GM18526 (cell line): ENCODE results near the gene METTL23.

Experiments
- POLR2A ChIP-seq: IDR thresholded peaks from 3 replicates; pipeline ENCODE4 v1.6.1; 2011; ENCODE audit not compliant: insufficient read length; ENCODE audit errors: extremely low read depth

The METTL23 gene

GRCh38 chr17:76704805-76705204 is 21.8 kb upstream of the METTL23 start:
- no peak for TF ChIP-seq POLR2A

- no peak for TF ChIP-seq POLR2A
These were observed 19.8 kb upstream of the METTL23 start for GRCh38 chr17:76706817-76707216.

- TF ChIP-seq POLR2A, result no peak
These were observed 18.4 kb upstream of the METTL23 start for GRCh38 chr17:76707985-76708807.

GRCh38 chr17:76709077-76709950 is 17.3 kb upstream of the METTL23 start:
- TF ChIP-seq POLR2A, result no peak

GRCh38 chr17:76710863-76711611 is 15.6 kb upstream of the METTL23 start, which contains the start of gene MXRA7:
Gene MXRA7 (minus strand): TSS chr17:76710965. CDS start chr17:76710946, 19 bp downstream.
- no peak for TF ChIP-seq POLR2A

GRCh38 chr17:76713765-76714164 is 12.9 kb upstream of the METTL23 start:
- TF ChIP-seq POLR2A, result no peak

- TF ChIP-seq POLR2A, result no peak
These were observed 12.3 kb upstream of the METTL23 start for GRCh38 chr17:76714336-76714735.

GRCh38 chr17:76714822-76715495 is 11.7 kb upstream of the METTL23 start:
- no peak for TF ChIP-seq POLR2A

- TF ChIP-seq POLR2A, result no peak
These were observed 11.2 kb upstream of the METTL23 start for GRCh38 chr17:76715496-76715830.

- TF ChIP-seq POLR2A, result no peak
These were observed 10.3 kb upstream of the METTL23 start for GRCh38 chr17:76716146-76716838.

- no peak for TF ChIP-seq POLR2A
These were observed 9.8 kb upstream of the METTL23 start for GRCh38 chr17:76716839-76717215.

- no peak for TF ChIP-seq POLR2A
These were observed 8.1 kb upstream of the METTL23 start for GRCh38 chr17:76718516-76718915.

GRCh38 chr17:76720211-76720610 is 6.4 kb upstream of the METTL23 start:
- no peak for TF ChIP-seq POLR2A

- no peak for TF ChIP-seq POLR2A
These were observed 5.7 kb upstream of the METTL23 start for GRCh38 chr17:76720941-76721340.
